Activated T-cell treated with anti-CD3 and anti-CD28 coated beads for 1 hour (primary cell): ENCODE measurements around the gene IQCB1.
"Not testable (repeated sequence)": the region's sequence is repeated elsewhere in the genome, so short reads cannot be mapped to it uniquely, and the experiment has no call there.

ENCODE experiments used
- DNase-seq: peaks from one replicate; pipeline ENCODE4 v3.0.0-alpha.2; 2020; ENCODE audit warnings: low read depth

The IQCB1 gene

GRCh38 chr3:121809249-121809648, 25.6 kb downstream of the IQCB1 start:
- no peak for DNase-seq

- no peak for DNase-seq
Measured at GRCh38 chr3:121803771-121804320, 31.0 kb downstream of the IQCB1 start.

GRCh38 chr3:121800906-121801305, 34.0 kb downstream of the IQCB1 start:
- DNase-seq = no peak

GRCh38 chr3:121796970-121797369, 37.9 kb downstream of the IQCB1 start:
- DNase-seq = no peak

GRCh38 chr3:121794264-121794983, 40.4 kb downstream of the IQCB1 start:
- no peak for DNase-seq

GRCh38 chr3:121793078-121793477, 41.8 kb downstream of the IQCB1 start:
- no peak for DNase-seq

DNA sequence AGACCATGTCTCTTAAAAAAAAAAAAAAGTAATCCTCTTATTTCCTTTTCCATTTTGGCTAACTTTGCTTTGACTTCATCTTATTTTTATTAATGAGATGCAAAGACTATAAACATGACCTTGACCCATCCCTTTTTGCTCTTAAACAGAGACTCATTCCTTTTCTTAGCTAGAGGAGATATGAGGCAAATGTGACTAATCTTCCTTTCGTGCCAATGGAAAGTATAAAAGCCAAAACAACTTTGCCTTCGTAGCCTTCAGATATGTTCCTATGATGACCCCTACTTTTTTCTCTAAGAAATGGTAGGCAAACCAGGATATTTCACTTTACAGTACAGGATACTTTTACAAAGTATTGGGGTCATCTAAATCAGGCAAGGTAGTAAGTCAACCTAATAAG, 48.4 kb downstream of the IQCB1 start:
- DNase-seq = no peak

- not testable (repeated sequence) for DNase-seq
Measured at GRCh38 chr3:121782784-121783183, 52.1 kb downstream of the IQCB1 start.

DNA sequence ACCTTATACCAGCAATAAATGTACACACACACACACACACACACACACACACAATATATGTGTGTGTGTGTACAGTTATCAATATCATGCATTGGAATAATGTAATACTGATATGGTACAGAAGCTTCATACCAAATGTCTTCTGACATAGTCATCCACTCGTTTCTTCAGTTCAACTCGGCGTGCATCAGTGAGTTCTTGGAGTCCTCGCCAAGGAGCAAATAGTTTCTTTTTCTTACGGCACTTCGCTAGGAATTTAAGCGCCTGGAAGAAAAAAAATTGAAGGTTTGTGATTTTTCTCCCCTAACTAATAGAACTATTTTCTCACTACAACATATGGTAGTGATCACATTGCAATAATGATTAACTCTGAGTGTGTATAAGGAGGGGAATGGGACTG, 53.2 kb downstream of the IQCB1 start:
- DNase-seq = no peak

- DNase-seq = not testable (repeated sequence)
Measured at GRCh38 chr3:121775095-121775494, 59.8 kb downstream of the IQCB1 start.

DNA sequence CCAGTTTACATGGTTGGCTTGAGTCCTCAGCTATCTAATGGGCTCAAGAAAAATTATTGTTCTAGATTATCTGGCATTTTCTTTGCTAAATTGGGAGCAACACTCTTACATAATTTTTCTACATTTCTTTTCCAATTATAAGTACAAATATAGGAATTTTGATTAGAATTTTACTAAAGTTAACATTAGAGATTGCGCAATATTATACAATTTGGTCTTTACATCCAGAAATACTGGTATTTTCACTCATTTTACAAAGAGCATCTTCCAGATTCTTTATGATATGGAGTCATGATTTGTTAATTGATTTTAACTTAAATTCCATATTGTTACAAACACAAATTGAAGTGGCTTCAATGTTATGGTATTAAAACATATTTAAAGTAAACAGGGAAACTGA, 65.6 kb downstream of the IQCB1 start:
- DNase-seq = no peak

DNA sequence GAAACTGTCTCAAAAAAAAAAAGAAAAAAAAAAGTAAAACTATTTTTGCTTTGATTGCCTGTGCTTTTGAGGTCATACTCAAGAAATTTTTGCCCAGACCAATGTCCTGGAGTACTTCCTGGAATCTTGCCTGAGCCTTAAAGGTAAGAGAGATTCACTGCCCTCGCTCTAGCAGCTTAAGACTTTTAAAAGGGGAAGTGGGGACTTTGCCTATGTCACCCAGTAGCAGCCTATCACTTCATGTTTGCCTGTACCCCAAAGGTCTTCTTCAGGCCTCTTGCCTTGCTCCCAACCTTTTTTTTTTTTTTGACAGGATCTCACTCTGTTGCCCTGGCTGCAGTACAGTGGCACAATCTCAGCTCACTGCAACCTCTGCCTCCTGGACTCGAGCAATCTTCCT, 66.4 kb downstream of the IQCB1 start:
- DNase-seq = no peak

- DNase-seq = no peak
Measured at GRCh38 chr3:121759541-121760202, 75.2 kb downstream of the IQCB1 start.

- DNase-seq = no peak
Measured at GRCh38 chr3:121758727-121759450, 76.0 kb downstream of the IQCB1 start.

GRCh38 chr3:121757812-121758545, 76.9 kb downstream of the IQCB1 start:
- no peak for DNase-seq

DNA sequence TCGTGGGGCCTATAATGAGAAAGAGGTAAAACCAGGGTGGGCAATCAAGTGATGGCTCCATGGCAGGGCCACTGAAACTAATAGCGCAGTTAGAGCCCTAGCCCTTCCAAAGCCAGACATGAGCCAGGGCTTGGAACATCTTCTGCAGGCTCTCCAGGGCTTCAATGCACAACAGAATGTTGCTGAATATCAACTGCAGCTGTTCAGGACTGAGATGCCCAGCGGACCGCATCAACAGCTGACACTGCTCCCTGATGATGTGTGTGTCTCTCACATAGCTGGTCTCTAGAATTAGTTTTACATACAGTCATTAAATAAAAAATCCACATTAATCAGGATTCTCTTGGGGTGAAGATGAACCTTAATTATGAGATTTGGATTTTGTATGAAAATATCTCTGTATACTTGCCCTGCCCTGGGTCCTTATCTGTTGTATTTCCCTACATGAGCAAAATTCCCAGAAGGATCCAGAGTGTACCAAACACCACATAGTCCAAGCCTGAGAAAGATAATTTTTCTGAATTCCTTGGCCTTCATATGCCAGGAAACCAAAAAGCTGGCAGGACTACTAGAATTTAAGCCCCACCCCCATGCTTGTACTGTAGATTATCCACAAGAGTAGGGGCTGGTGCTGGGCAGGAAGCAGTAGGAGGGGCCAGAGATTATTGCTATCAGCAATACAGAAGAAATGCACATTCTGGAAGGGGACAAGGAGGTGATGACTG, 77.6 kb downstream of the IQCB1 start:
- DNase-seq = no peak

DNA sequence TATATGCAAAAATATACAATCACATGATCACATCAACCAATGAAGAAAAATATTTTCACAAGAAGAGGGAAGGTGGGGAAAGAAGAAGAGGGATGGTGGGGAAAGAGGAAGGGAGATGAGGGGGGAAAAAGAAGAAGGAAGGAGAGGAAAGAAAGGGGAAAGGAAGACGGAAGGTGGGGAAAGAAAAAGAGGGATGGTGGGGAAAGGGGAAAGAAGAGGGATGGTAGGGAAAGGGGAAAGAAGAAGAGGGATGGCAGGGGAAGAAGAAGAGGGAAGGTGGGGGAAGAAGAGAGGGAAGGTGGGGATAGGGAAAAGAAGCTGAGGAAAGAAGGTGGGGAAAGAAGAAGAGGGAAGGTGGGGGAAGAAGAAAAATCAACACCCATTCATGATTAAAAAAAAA, 82.1 kb downstream of the IQCB1 start:
- DNase-seq = no peak

DNA sequence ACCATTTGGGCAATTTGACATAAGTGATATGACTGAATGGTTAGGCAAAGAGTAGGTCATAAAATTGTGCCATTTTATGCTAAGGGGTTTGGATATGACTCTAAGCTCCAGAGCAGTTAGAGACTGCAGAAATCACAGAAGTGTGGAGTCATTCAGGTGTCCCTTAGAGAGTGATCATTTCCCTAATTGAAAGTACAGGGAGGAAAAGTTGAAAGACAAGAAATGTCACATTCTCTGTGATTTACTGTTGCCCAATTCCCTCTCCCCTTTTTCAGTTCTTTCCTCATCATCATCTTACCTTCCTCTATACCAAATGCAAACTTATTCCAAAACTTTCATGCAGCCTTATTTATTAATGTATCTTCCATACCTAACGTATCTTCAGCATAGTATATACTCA, 82.6 kb downstream of the IQCB1 start:
- no peak for DNase-seq

DNA sequence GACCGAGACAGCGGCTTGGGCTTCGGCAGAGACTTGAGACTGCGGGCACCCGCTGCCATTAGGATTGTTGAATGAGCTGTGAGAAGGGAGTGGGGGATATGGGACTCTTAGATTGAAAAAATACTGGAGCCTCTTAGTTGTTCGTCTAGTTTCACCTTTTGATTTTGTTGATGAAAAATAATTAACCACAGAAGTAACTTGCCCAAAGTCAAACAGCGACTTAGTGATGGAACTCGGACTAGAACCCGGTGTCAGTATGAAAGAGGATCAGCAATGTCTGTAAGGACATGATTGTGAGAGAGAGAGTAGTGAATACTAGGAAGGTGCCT, 84.8 kb downstream of the IQCB1 start:
- DNase-seq = no peak

DNA sequence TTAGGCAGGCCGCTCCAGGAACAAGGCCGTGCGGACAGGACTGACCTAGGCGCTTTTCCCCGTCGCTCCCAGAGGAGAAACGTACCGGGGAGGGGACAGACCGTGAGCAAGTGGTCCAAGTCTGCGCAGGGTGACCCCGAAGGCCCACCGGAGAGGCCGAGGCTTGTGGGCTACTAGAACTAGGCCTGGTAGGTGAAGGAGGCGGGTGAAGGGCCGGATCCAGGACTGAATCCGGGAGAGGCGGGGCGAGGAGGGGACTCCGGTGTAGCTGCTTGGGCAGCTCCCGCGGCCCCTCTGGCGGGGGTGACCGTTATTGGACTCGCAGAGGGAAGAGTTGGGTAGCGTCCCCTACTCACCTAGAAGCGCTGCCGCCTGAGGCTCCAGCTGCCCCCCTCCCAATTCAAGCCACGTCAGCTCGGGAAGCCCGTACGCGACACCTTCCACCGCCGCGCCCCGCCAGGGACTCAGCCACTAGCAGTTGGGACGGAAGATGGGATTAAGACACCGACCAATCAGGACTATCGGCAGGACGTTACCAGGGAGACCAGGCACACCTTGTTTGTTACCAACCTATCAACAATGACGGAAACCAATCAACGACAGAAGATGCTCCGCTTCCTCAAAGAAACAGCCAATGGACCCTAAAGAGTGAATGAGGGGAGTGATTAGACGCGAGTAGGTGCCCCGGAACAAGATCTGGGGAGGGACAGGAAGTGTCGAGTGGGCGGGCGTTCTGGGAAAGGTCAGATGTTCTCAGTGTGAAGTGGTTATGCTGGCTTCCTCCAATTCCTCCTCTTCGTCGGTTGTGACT, 85.4 kb downstream of the IQCB1 start, which contains the start of gene GOLGB1:
TSS of gene GOLGB1 (minus strand) at position 466 of the 811 bp plus-strand sequence. CDS start 18,770 bp downstream, outside the sequence.
- DNase-seq = peak; percentile 85
